22Rv1 (cell line): ENCODE measurements around the gene LPCAT2.

Experiments
- H3K27ac ChIP-seq: fragments of 450-650 bp; 2 replicates; pipeline ENCODE4 v1.5.1; 2017
- CTCF ChIP-seq: fragments of 450-650 bp; IDR thresholded peaks from 2 replicates; pipeline ENCODE4 v1.5.1; 2017; ENCODE audit warnings: mild to moderate bottlenecking
- ZFX ChIP-seq: fragments of 450-650 bp; IDR thresholded peaks from 2 replicates; pipeline ENCODE4 v1.6.1; 2017; ENCODE audit warnings: antibody characterized with exemption, borderline replicate concordance

The LPCAT2 gene

GRCh38 chr16:55499281-55499680 lies 9.6 kb upstream of the LPCAT2 start:
- TF ChIP-seq CTCF (no peak), ZFX (no peak)
- no peak overlapping the region for H3K27ac ChIP-seq

- no peak overlapping the region for H3K27ac ChIP-seq
- no peak for TF ChIP-seq ZFX
- TF ChIP-seq CTCF: no peak
Measured at GRCh38 chr16:55499951-55500529, 8.8 kb upstream of the LPCAT2 start.

GRCh38 chr16:55500530-55501011 lies 8.3 kb upstream of the LPCAT2 start:
- TF ChIP-seq ZFX (no peak), CTCF (no peak)
- no peak overlapping the region for H3K27ac ChIP-seq

- TF ChIP-seq CTCF (peak; percentile 19; the same call in 1 of the 2 replicates), ZFX (no peak)
- no peak overlapping the region for H3K27ac ChIP-seq
Measured at GRCh38 chr16:55501549-55502322, 7.1 kb upstream of the LPCAT2 start.

GRCh38 chr16:55502801-55503366 lies 6.0 kb upstream of the LPCAT2 start:
- no peak overlapping the region for H3K27ac ChIP-seq

GRCh38 chr16:55503726-55504550 lies 4.9 kb upstream of the LPCAT2 start:
- TF ChIP-seq ZFX: no peak
- TF ChIP-seq CTCF: no peak
- H3K27ac ChIP-seq: no peak overlapping the region

More at GRCh38 chr16:55502801-55503366, 6.0 kb upstream of the LPCAT2 start:
- TF ChIP-seq CTCF (no peak), ZFX (no peak)
